Mesodermal cell (in vitro differentiated cells): ENCODE data around the gene KY.

ENCODE experiments used
- H3K27ac ChIP-seq: 2 replicates; pipeline ENCODE4 v1.7.0; 2013; ENCODE audit warnings: mild to moderate bottlenecking, low read depth, low read length, moderate library complexity; ENCODE audit not compliant: severe bottlenecking
- H3K36me3 ChIP-seq: 2 replicates; pipeline ENCODE4 v1.7.1; 2013; ENCODE audit warnings: mild to moderate bottlenecking, low read length, moderate library complexity; ENCODE audit not compliant: control insufficient read depth, insufficient read depth
- H3K4me1 ChIP-seq: one replicate; pipeline ENCODE4 v1.7.1; 2013; ENCODE audit warnings: mild to moderate bottlenecking, low read length; ENCODE audit not compliant: insufficient read depth, control insufficient read depth, poor library complexity, severe bottlenecking
- H3K4me3 ChIP-seq: 2 replicates; pipeline ENCODE4 v1.7.0; 2013; ENCODE audit warnings: low read length, control low read depth, mild to moderate bottlenecking; ENCODE audit not compliant: insufficient read depth, poor library complexity, severe bottlenecking; ENCODE audit errors: extremely low read depth
- H3K9me3 ChIP-seq: 2 replicates; pipeline ENCODE4 v1.7.1; 2013; ENCODE audit warnings: mild to moderate bottlenecking, low read length, moderate library complexity; ENCODE audit not compliant: control insufficient read depth
- WGBS, 2 experiments: methylation state at CpG; one replicate each; pipeline ENCODE4 v1.1.5; 2013; ENCODE audit warnings: missing lambda C conversion rate in 2 of 2; ENCODE audit not compliant: insufficient coverage in 2 of 2; 5-methylcytosine and 5-hydroxymethylcytosine counted together

KY gene

DNA sequence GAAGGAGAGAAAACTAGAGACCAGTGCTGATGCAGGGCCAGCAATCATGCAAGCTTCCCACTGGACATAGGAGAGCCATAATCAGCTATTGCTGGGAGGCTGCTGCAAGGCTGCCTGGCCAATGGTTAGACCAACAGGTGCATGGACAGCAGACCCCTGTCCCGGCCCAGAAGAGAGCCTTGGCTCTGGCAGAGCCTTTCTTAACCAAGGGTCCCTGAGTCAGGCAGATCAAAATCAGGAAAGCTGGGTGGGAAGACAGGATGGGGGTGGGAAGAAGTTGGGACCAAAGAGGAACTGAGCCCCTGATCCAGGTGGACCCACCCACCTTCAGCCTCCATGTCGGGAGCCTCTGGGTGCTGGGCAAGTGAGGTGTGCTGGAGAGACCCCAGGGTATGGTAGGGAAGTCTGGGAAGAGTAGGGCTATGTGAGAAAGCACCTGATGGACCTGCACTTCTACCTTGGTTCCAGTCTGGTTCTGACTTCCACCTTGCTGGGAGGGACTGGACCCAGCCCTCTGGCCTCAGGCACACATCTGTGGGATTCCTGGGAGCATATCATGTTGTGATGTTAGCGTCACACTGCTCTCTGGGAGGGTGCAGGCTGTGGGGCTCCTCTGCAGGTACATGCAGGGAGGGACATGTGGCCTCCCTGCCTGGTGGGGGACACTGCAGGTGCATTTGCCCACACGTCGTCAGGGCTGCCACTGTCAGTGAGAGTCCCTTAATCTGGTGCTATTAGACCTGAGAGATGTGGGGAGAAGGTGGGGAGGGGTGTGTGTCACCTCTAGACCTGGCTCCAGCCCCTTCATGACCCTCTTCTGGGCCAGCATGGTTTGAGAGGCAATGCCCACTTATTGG is 24.7 kb downstream of the KY start:
- H3K36me3 ChIP-seq: no peaks in the 10 kb centered on the region
- H3K4me3 ChIP-seq: no peak overlapping the region
- no peak overlapping the region for H3K27ac ChIP-seq
- 71 to 84% methylated on average over 1 to 3 of the region's 5 CpGs for WGBS, 2 experiments
- no peaks in the 10 kb centered on the region for H3K4me1 ChIP-seq
- peaks cover 7% of the 10 kb centered on the region for H3K9me3 ChIP-seq

DNA sequence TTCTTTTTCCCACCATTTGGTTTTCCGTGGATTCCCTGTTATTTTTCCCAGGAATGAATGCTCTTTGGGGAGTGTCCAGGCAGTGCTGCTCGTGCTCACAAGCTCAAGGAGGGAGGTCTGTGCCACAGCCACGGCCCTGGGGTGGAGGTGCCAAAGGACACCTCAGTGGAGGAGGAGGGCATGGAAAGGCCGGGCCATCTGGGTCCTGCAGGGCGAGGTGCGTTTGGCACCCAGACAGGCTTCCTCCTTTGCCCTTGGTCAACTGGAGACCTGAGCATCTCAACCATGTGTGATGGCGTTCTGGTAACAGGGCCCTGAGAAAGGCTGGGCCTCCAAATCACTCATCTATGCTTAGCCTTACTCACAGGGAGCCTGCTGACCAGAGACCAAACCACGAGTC is 25.4 kb downstream of the KY start:
- no peaks in the 10 kb centered on the region for H3K4me1 ChIP-seq
- 73 to 80% methylated on average over 7 of the region's 8 CpGs for WGBS, 2 experiments
- peaks cover under 1% of the 10 kb centered on the region for H3K9me3 ChIP-seq
- H3K27ac ChIP-seq: no peak overlapping the region
- no peak overlapping the region for H3K4me3 ChIP-seq
- H3K36me3 ChIP-seq: no peaks in the 10 kb centered on the region

DNA sequence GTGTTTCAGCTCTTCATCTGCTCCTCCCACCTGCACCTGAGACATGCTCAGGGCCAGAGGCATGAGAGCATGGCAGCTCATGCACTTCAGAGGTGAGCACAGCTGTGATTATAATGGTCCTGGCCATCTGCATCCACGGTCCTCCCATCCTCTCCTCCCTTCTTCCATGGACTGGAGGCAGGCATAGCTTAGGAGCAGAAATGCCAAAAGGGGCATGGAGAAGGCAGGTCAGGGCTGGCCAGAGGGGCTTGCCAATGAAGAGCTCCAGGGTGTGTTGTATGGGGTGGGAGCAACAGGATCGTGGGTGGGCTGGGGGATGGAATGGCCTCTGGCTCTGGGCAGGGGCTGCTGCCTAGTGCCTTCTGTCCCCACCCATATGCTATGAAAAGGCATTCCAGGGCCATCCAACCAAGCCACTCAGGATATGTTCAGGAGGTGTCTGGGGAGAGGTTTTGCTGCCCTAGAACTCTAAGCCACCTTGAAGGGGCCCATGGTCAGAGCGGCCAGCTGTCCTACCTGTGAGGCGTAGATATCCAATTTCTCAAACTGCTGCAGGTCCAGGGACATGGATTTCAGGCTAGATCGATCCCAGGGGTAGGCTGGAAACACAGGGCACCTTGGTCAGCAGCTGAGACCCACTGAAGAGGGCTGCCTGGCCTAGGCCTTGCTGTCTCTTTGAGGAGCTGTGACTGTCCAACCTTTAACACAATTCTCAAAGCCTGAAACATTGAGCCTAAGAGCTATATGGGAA is 26.1 kb downstream of the KY start:
- Histone ChIP-seq H3K9me3 (no peaks in the 10 kb centered on the region), H3K36me3 (no peaks in the 10 kb centered on the region), H3K4me1 (no peaks in the 10 kb centered on the region), H3K27ac (no peak overlapping the region), H3K4me3 (no peak overlapping the region)
- 82 to 93% methylated on average over 3 of the region's 5 CpGs for WGBS, 2 experiments

DNA sequence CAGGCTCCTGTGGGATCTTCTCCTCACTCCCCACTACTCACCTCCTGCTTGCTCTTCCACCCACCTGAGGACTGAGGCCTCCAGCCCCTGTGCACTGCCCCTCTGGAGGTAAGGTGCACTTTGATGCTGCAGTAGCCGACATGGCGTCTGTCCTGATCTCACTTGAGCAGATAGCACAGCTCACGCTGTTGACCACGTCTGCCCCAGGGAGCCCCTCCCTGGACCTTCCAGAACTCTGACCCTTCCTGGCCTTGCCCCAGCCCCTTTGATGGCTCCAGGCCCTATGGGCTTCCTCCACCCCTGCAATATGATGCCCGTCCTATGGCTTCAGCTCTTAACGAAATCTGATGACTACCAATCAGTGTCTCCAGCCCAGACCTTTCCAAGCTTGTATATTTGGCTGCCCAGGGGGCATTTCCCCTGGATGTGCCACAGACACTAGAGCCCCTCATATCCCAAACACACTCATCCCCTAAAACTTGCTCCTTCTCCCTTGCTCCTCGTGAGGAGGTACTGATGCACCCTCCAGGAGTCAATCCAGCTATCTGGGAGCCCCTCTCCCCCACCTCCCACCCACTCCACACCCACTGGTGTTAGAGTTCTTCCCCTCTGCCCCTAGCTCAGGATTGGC is 27.1 kb downstream of the KY start:
- no peaks in the 10 kb centered on the region for H3K9me3 ChIP-seq
- H3K4me1 ChIP-seq: no peaks in the 10 kb centered on the region
- 95 to 96% methylated on average over 5 to 6 of the region's 7 CpGs for WGBS, 2 experiments
- no peak overlapping the region for H3K27ac ChIP-seq
- no peak overlapping the region for H3K4me3 ChIP-seq
- no peaks in the 10 kb centered on the region for H3K36me3 ChIP-seq

DNA sequence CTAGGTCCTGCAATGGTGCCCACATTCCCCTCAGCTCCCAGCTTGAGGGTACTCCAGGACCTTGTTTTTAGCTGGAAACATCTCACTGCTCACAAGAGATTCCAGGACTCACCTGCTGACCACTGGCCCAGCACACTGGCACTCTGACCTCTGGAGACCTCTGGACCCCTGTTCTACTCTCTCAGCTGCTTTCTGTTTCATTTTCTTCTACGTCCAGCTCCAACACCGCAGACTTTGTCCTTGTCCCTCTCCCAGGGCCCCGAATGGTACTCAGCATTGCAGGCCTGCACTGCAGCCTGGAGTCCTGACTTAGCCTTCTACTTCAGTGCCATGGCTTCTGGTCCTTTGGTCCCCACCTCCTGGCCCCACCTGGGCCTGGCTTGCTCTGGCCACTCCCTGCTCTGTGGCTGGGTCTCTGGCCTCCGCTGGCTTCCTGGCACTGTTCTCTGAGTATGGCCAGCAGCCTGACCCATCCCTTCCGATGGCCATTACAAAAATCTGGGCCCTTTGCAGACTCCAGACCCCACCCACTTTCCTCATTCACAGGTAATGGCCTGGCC is 27.9 kb downstream of the KY start:
- no peaks in the 10 kb centered on the region for H3K4me1 ChIP-seq
- H3K9me3 ChIP-seq: no peaks in the 10 kb centered on the region
- no peaks in the 10 kb centered on the region for H3K36me3 ChIP-seq
- no peak overlapping the region for H3K4me3 ChIP-seq
- H3K27ac ChIP-seq: no peak overlapping the region
- 75 to 78% methylated on average over 5 of the region's 5 CpGs for WGBS, 2 experiments

DNA sequence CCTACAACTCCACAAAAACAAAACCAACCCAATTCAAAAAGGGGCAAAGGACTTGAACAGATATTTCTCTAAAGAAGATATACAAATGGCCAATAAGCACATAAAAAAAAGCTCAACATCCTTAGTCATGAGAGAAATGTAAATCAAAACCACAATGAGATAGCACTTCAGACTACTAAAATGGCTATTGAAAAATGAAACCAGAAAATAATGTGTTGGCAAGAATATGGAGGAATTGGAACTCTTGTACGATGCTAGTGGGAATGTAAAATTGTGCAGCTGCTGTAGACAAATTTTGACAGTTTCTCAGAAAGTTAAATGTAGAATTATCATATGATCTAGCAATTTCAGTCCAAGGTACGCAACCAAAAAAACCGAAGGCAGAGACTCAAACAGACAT is 29.0 kb downstream of the KY start:
- H3K9me3 ChIP-seq: no peaks in the 10 kb centered on the region
- 75 to 86% methylated on average over 1 of the region's 3 CpGs for WGBS, 2 experiments

DNA sequence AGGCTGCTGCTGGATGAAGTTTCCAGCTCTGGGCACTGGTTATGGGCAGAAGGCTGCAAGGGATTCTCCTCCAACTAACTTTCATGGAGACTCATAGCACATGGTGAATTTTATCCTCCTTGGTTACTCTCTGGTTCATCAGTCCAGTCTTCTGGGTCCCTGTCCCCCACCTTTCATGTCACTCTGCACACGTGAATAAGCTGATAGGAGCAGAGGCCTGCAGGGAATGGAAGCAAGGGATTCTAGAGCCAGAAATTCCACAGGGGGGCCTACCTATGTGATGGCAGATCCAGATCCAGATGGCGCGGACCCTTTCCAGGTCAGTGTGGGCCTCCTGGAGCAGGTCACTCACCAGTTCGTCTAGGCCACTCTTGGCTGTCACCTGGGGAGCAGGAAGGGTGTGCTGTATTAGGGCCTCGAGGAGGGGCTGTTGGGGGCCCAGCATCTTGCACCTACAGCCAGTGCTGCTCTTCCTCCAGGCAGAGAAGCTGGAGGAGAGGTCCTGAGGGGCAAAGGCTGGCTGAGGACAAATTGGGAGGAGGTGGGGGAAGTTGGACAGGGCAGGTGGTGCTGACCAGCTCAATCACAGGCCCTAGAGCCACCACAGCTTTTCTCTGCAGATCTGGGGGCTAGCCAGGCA is 30.2 kb downstream of the KY start:
- Histone ChIP-seq H3K4me1 (no peaks in the 10 kb centered on the region), H3K27ac (no peak overlapping the region), H3K9me3 (no peaks in the 10 kb centered on the region), H3K4me3 (no peak overlapping the region), H3K36me3 (no peaks in the 10 kb centered on the region)
- WGBS, 2 experiments: 77 to 90% methylated on average over 4 to 5 of the region's 5 CpGs

More for the DNA sequence above, 29.0 kb downstream of the KY start:
- H3K4me3 ChIP-seq: no peak overlapping the region
- no peak overlapping the region for H3K27ac ChIP-seq
- H3K36me3 ChIP-seq: no peaks in the 10 kb centered on the region
- no peaks in the 10 kb centered on the region for H3K4me1 ChIP-seq

DNA sequence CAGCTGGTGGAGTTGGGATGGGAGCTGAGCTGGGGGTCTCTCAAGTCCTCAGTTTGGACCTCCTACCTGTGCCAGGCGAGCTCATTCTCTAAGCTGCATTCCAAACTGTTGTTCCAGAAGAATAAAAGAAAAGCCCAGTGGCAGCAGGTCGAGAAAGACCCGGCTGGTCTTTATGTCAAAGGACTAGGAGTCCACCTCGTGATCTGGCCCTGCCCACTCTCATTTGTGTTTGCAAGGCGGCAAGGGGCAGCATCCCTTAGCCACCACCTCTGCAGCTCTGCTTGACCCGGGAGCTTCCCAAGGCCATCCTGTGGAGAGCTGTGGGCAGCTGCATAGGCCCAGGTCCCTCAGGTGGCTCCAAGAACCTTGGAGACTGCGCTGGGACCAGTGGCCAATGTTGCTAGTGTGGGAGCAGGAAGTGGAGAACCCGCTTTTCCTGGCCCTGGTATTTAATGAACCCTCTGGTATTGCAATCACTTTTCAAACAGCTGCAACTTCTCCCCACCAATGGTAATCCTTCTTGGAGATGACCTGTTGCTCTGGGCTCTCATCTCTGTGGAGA is 30.9 kb downstream of the KY start:
- Histone ChIP-seq H3K4me1 (no peaks in the 10 kb centered on the region), H3K36me3 (no peaks in the 10 kb centered on the region), H3K4me3 (no peak overlapping the region), H3K9me3 (no peaks in the 10 kb centered on the region), H3K27ac (no peak overlapping the region)
- WGBS, 2 experiments: 83 to 88% methylated on average over 7 of the region's 8 CpGs

DNA sequence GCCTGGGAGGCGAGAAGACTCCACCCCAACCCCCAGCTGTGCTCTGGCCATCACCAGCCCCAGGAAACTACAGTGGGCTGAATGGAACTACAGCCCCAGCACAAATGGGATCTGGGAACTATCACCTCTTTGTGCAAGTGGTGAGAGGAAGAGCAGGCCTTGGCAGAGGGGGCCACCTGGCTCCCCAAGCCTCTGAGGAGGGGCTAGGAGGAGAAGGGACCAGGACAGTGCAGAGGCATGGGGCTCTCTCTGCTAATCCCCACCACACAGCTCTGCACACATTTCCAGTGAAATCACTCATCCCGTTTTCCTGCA is 31.6 kb downstream of the KY start:
- H3K27ac ChIP-seq: no peak overlapping the region
- WGBS, 2 experiments: 86% methylated on average over 1 of the region's 2 CpGs; no CpG with 5 or more reads in 1 of the 2 experiments
- no peaks in the 10 kb centered on the region for H3K9me3 ChIP-seq

More for the DNA sequence above, 31.6 kb downstream of the KY start:
- Histone ChIP-seq H3K36me3 (no peaks in the 10 kb centered on the region), H3K4me1 (no peaks in the 10 kb centered on the region), H3K4me3 (no peak overlapping the region)
